Activated T-helper 9 cell treated with anti-CD3 and anti-CD28 coated beads, Interleukin-2, amount 50 U/mL, for 16 hours (primary cell): Measurements from ENCODE around the gene RIPK4.

ENCODE experiments used
- DNase-seq: peaks from one replicate; pipeline ENCODE4 v3.0.0-alpha.2; 2020; ENCODE audit warnings: low read depth

RIPK4 gene

GRCh38 chr21:41753006-41753898 is 13.6 kb downstream of the RIPK4 start:
- DNase-seq = no peak

- DNase-seq = no peak
Measured at GRCh38 chr21:41752231-41752681, 14.6 kb downstream of the RIPK4 start.

GRCh38 chr21:41751611-41752011 is 15.2 kb downstream of the RIPK4 start:
- no peak for DNase-seq

- DNase-seq = no peak
Measured at GRCh38 chr21:41750532-41751151, 16.2 kb downstream of the RIPK4 start.

GRCh38 chr21:41750051-41750450 is 16.8 kb downstream of the RIPK4 start:
- no peak for DNase-seq

GRCh38 chr21:41749286-41749685 is 17.6 kb downstream of the RIPK4 start:
- no peak for DNase-seq

GRCh38 chr21:41747943-41748738 is 18.7 kb downstream of the RIPK4 start:
- DNase-seq = no peak

GRCh38 chr21:41746744-41747006 is 20.2 kb downstream of the RIPK4 start:
- DNase-seq = no peak

GRCh38 chr21:41745971-41746743 is 20.7 kb downstream of the RIPK4 start:
- DNase-seq = no peak

- DNase-seq = no peak
Measured at GRCh38 chr21:41745026-41745820, 21.6 kb downstream of the RIPK4 start.

GRCh38 chr21:41744028-41744930 is 22.6 kb downstream of the RIPK4 start:
- DNase-seq = no peak

- no peak for DNase-seq
Measured at GRCh38 chr21:41743321-41744027, 23.4 kb downstream of the RIPK4 start.

- DNase-seq = no peak
Measured at GRCh38 chr21:41742073-41742875, 24.6 kb downstream of the RIPK4 start.

- no peak for DNase-seq
Measured at GRCh38 chr21:41741253-41742072, 25.4 kb downstream of the RIPK4 start.

GRCh38 chr21:41740604-41741252 is 26.1 kb downstream of the RIPK4 start:
- DNase-seq = no peak

GRCh38 chr21:41739936-41740335 is 26.9 kb downstream of the RIPK4 start:
- DNase-seq = no peak

GRCh38 chr21:41739011-41739410 is 27.8 kb downstream of the RIPK4 start:
- no peak for DNase-seq
